ENCODE data around the gene EDNRA.

DNA sequence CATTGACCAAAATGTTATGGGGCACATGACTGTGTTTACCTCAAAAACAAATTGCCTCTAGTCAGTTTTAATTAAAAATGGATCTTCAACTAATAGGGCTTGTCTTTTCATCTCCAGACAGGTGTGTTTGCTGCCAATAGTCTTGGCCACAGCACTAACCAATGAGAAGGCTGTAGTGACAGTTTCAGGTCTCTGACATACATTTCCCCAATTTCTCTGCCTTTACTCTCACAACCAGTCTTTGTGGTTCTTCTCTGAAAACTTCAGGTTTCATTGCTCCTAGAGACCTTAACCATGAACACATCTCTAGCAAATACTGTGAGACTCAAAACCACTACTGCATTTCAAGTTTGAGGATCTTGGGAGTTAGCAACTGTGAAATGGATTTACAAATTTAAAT is 3.5 kb upstream of the EDNRA start:
- TF ChIP-seq, protein P1, sequence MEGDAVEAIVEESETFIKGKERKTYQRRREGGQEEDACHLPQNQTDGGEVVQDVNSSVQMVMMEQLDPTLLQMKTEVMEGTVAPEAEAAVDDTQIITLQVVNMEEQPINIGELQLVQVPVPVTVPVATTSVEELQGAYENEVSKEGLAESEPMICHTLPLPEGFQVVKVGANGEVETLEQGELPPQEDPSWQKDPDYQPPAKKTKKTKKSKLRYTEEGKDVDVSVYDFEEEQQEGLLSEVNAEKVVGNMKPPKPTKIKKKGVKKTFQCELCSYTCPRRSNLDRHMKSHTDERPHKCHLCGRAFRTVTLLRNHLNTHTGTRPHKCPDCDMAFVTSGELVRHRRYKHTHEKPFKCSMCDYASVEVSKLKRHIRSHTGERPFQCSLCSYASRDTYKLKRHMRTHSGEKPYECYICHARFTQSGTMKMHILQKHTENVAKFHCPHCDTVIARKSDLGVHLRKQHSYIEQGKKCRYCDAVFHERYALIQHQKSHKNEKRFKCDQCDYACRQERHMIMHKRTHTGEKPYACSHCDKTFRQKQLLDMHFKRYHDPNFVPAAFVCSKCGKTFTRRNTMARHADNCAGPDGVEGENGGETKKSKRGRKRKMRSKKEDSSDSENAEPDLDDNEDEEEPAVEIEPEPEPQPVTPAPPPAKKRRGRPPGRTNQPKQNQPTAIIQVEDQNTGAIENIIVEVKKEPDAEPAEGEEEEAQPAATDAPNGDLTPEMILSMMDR (IDR thresholded peaks at IDR 0.05) = no peak
- no peak for TF ChIP-seq POLR2A (IDR thresholded peaks at IDR 0.05)

Data from esophagus squamous epithelium (tissue), 4 donors.